GM13977 (cell line): ENCODE data around the gene CASR.

Experiments
- DNase-seq: peaks from one replicate; pipeline ENCODE4 v3.0.0; 2012; ENCODE audit warnings: low spot score
- in situ Hi-C: fragments of 300-500 bp; cut with MboI; formaldehyde crosslinking; loops from one replicate; pipeline ENCODE4 v1.12.0; 2022; ENCODE audit warnings: low sequenced_read_pairs, low pct_unique_long_range_greater_than_20kb, mixed read lengths, inconsistent platforms; ENCODE audit not compliant: unreplicated experiment
- TF ChIP-seq, protein P1 (sequence below): IDR thresholded peaks from 2 replicates; pipeline ENCODE4 v1.5.1; 2012; ENCODE audit warnings: mild to moderate bottlenecking, control low read depth; ENCODE audit not compliant: insufficient read depth; ENCODE audit errors: extremely low read depth, missing control alignments

Gene CASR

DNA sequence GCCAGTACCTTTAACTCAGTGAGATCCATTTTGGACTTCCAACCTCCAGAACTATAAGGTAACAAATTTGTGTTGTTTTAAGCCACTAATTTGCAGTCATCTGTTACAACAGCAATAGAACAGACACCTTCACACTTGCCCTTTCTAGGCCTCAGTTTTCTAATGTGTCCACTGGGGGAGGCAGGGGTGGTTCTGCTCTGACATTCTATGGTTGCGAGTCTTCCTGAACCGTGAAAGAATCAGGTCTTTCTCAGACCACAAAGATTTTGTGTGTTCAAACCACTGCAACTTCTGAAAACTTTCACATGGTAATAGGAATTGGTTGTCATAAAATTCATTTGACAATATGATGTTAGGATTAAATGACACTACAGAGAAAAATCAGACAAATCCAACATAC lies 114.8 kb downstream of the CASR start:
- in situ Hi-C loops, result no loop called here
- peak; percentile 47 for DNase-seq
- TF ChIP-seq, protein P1, sequence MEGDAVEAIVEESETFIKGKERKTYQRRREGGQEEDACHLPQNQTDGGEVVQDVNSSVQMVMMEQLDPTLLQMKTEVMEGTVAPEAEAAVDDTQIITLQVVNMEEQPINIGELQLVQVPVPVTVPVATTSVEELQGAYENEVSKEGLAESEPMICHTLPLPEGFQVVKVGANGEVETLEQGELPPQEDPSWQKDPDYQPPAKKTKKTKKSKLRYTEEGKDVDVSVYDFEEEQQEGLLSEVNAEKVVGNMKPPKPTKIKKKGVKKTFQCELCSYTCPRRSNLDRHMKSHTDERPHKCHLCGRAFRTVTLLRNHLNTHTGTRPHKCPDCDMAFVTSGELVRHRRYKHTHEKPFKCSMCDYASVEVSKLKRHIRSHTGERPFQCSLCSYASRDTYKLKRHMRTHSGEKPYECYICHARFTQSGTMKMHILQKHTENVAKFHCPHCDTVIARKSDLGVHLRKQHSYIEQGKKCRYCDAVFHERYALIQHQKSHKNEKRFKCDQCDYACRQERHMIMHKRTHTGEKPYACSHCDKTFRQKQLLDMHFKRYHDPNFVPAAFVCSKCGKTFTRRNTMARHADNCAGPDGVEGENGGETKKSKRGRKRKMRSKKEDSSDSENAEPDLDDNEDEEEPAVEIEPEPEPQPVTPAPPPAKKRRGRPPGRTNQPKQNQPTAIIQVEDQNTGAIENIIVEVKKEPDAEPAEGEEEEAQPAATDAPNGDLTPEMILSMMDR, result peak; percentile 34

- TF ChIP-seq, protein P1, result no peak
- no peak for DNase-seq
- in situ Hi-C loops, result no loop called here
Observed at GRCh38 chr3:122299215-122299614, 115.7 kb downstream of the CASR start.

GRCh38 chr3:122299872-122300460 lies 116.5 kb downstream of the CASR start:
- TF ChIP-seq, protein P1, result peak; percentile 66
- DNase-seq, result no peak
- in situ Hi-C loops, result no loop called here

- in situ Hi-C loops, result no loop called here
- TF ChIP-seq, protein P1, result no peak
- no peak for DNase-seq
Observed at GRCh38 chr3:122301063-122301462, 117.6 kb downstream of the CASR start.

DNA sequence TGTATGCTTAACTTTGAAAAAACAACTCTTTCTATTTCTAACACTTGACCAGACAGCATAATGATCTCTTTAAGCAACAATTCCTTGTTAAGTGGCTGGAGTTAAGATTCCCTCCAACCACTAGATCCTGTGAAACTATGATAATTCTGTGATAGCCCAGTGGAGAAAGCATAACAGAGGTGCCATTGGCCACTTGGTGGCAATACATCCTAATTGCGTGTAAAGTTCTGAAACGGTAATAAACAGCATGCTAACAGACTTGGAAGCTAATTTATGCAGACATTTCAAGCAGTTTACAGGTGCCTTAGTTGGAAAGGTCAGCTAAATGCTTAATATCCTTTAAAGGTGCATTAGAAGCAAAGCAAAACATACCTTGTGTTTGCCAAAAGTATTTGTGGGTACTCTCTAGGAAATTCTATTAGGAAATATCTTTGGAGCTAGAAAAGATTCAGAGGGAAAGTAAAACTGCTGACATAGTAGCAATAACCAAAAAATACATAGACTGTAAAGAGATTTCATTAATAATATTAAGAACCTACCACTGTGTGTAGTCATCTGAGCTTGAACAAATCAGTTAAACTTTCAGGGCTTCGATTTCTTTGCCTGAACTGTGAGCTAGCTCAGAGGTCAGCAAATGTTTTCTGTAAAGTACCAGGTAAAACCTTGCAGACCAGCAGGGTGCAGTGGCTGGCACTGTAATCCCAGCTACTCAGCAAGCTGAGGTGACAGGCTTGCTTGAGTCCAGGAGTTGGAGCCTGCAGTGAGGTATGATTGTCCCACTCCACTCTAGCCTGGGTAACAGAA lies 122.6 kb downstream of the CASR start:
- TF ChIP-seq, protein P1, result peak; percentile 41
- in situ Hi-C loops, result no loop called here
- no peak for DNase-seq

- in situ Hi-C loops, result no loop called here
- TF ChIP-seq, protein P1, result no peak
- DNase-seq, result no peak
Observed at GRCh38 chr3:122306622-122306953, 123.1 kb downstream of the CASR start.
